Panc1 (cell line): ENCODE results near the gene TSPAN33.

Experiments used
- SIN3A ChIP-seq: IDR thresholded peaks from 2 replicates; pipeline ENCODE4 v1.6.1; 2012; ENCODE audit warnings: low read depth, mild to moderate bottlenecking, low read length, moderate library complexity, borderline replicate concordance; ENCODE audit not compliant: insufficient read depth
- TCF7L2 ChIP-seq: IDR thresholded peaks from 2 replicates; pipeline ENCODE4 v1.6.1; 2011; ENCODE audit warnings: mild to moderate bottlenecking, low read depth, low read length, inconsistent platforms
- TF ChIP-seq, protein P1 (sequence below): fragments of 450-650 bp; IDR thresholded peaks from 2 replicates; pipeline ENCODE4 v1.5.1; 2017; ENCODE audit warnings: mild to moderate bottlenecking

DNA sequence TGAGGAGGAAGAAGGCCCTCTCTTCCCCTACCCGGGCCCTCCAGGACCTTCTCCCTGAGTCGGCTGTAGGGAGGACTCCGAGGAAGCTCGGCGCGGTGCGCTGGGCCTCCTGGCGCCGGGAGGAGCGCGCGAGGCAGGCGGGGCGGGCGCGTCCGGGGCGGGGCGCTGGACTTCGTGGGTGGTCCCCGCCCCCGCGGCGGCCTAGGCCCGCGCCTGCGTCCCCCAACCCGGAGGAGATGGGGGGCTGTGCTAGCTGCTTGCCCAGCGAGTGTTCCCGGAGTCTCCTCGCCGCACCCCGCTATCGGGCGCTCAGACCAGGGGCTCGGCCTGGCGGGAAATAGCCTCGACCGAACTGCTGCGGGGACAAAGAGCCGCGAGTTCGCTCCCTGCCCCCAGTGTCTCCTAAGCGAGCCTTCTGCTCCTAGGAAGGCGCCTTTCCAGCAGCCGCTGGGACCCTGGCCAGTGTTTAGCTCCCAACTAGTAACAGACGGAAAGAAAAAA lies 24.7 kb downstream of the TSPAN33 start:
- TF ChIP-seq, protein P1, sequence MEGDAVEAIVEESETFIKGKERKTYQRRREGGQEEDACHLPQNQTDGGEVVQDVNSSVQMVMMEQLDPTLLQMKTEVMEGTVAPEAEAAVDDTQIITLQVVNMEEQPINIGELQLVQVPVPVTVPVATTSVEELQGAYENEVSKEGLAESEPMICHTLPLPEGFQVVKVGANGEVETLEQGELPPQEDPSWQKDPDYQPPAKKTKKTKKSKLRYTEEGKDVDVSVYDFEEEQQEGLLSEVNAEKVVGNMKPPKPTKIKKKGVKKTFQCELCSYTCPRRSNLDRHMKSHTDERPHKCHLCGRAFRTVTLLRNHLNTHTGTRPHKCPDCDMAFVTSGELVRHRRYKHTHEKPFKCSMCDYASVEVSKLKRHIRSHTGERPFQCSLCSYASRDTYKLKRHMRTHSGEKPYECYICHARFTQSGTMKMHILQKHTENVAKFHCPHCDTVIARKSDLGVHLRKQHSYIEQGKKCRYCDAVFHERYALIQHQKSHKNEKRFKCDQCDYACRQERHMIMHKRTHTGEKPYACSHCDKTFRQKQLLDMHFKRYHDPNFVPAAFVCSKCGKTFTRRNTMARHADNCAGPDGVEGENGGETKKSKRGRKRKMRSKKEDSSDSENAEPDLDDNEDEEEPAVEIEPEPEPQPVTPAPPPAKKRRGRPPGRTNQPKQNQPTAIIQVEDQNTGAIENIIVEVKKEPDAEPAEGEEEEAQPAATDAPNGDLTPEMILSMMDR: no peak
- TF ChIP-seq TCF7L2 (no peak), SIN3A (no peak)
